ENCODE data around the gene YIPF1.
"Not testable (repeated sequence)": the region's sequence is repeated elsewhere in the genome, so short reads cannot be mapped to it uniquely, and the experiment has no call there.

Gene YIPF1

DNA sequence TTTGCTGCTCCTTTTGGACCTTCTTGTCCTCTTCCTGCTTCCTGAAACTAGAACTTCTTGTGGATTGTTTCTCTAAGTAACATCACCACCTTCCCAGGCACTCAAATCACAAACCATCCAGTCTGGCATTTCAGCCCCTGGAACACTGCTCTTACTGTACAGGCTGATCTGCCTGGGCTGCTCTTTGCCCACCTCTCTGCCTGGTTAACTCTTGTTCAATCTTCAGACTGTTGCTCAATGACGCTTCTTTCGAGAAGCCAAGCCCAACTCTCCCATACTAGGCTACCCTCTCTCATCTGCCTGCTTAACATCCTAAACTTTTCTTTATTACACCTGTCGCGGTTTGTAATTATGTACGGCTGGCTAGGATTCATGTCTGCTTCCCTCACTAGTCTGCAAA, 5.0 kb upstream of the YIPF1 start:
- Histone ChIP-seq H3K27ac (ENCODE audit: low read depth, low read length) (no peak overlapping the region), H3K79me2 (ENCODE audit: control insufficient read depth, insufficient read depth, low read length, unreplicated experiment) (no peaks in the 10 kb centered on the region), H3K27me3 (ENCODE audit: insufficient read depth, low read length) (no peaks in the 10 kb centered on the region), H3K4me1 (ENCODE audit: control insufficient read depth, insufficient read depth, low read length, unreplicated experiment) (peaks cover 25% of the 10 kb centered on the region), H3K4me3 (ENCODE audit: low read depth, low read length) (no peak overlapping the region), H3K36me3 (ENCODE audit: insufficient read depth, low read length) (no peaks in the 10 kb centered on the region), H2AFZ (ENCODE audit: low read length, unreplicated experiment) (no peak overlapping the region)

DNA sequence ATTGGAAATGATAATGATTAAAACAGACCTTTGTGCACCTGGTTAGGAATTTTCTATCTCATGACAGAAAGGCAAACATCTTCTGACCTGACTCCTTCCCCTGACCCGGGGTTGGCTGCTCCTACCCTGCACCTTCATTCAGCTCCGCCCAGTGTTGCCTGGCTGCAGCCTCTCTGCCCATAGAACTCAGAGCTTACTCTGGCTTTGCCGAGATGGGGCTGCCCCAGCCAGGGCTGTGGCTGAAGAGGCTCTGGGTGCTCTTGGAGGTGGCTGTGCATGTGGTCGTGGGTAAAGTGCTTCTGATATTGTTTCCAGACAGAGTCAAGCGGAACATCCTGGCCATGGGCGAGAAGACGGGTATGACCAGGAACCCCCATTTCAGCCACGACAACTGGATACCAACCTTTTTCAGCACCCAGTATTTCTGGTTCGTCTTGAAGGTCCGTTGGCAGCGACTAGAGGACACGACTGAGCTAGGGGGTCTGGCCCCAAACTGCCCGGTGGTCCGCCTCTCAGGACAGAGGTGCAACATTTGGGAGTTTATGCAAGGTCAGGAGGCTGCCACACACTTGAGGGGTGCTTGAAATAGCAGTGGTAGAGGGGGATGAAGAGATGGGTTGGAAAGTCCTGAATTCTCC, 4.5 kb upstream of the YIPF1 start, which contains the start of gene DIO1:
Gene DIO1 (plus strand): TSS at position 189 of the 638 bp plus-strand sequence. CDS start 24 bp downstream, at position 213.
- no peak within 1 kb of the TSS for H2AFZ ChIP-seq (ENCODE audit: low read length, unreplicated experiment)

DNA sequence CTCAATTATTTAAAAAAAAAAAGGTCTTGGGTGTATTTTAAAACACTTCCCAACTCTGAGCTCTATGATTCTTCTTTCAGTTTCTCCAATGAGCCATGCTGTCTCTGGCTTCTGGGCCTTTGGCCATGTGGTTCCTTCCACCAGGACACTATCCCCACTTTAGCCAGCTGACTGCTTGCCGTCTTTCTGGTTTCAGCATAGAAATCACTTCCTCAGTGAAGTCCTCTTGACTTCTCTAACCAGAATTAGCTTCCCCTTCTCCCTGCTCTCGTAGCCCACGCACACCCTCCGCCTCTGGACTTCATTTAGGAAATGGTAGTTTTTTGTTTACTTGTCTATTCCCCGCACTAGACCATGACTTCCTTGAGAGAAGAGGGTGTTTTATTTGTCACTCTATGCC, 3.3 kb upstream of the YIPF1 start:
- Histone ChIP-seq H2AFZ (ENCODE audit: low read length, unreplicated experiment) (no peak overlapping the region), H3K79me2 (ENCODE audit: control insufficient read depth, insufficient read depth, low read length, unreplicated experiment) (no peaks in the 10 kb centered on the region)

More for the DNA sequence above, 4.5 kb upstream of the YIPF1 start, which contains the start of gene DIO1:
- Histone ChIP-seq H3K36me3 (ENCODE audit: insufficient read depth, low read length) (no peaks in the 10 kb centered on the region), H3K27me3 (ENCODE audit: insufficient read depth, low read length) (no peaks in the 10 kb centered on the region), H3K27ac (ENCODE audit: low read depth, low read length) (no peak within 1 kb of the TSS), H3K4me1 (ENCODE audit: control insufficient read depth, insufficient read depth, low read length, unreplicated experiment) (peaks cover 21% of the 10 kb centered on the region), H3K4me3 (ENCODE audit: low read depth, low read length) (no peak within 1 kb of the TSS), H3K79me2 (ENCODE audit: control insufficient read depth, insufficient read depth, low read length, unreplicated experiment) (no peaks in the 10 kb centered on the region)

DNA sequence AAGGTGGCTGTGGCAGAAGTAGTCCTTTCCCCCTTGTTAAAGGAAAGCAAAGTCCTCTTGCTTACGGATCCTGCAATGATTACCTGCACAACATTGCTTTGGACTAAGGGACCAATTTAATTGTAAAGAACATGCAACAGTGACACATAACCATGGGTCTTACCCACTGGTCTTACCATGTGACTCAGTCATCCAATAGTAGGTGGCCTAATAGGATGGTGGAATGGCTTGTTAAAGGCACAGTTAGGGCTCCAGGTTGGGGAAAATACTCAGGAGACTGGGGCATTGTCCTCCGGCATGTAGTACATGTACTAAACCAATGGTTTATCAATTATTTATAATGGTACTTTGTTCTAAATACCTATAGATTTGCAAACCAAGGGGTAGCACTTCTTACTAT, 2.1 kb upstream of the YIPF1 start:
- Histone ChIP-seq H3K27ac (ENCODE audit: low read depth, low read length) (no peak overlapping the region), H2AFZ (ENCODE audit: low read length, unreplicated experiment) (no peak overlapping the region), H3K36me3 (ENCODE audit: insufficient read depth, low read length) (no peaks in the 10 kb centered on the region), H3K79me2 (ENCODE audit: control insufficient read depth, insufficient read depth, low read length, unreplicated experiment) (no peaks in the 10 kb centered on the region), H3K4me1 (ENCODE audit: control insufficient read depth, insufficient read depth, low read length, unreplicated experiment) (peaks cover 13% of the 10 kb centered on the region), H3K27me3 (ENCODE audit: insufficient read depth, low read length) (no peaks in the 10 kb centered on the region), H3K4me3 (ENCODE audit: low read depth, low read length) (no peak overlapping the region)

More for the DNA sequence above, 3.3 kb upstream of the YIPF1 start:
- H3K4me3 ChIP-seq (ENCODE audit: low read depth, low read length): no peak overlapping the region
- H3K36me3 ChIP-seq (ENCODE audit: insufficient read depth, low read length): no peaks in the 10 kb centered on the region
- no peaks in the 10 kb centered on the region for H3K27me3 ChIP-seq (ENCODE audit: insufficient read depth, low read length)
- peaks cover 17% of the 10 kb centered on the region for H3K4me1 ChIP-seq (ENCODE audit: control insufficient read depth, insufficient read depth, low read length, unreplicated experiment)
- H3K27ac ChIP-seq (ENCODE audit: low read depth, low read length): no peak overlapping the region

DNA sequence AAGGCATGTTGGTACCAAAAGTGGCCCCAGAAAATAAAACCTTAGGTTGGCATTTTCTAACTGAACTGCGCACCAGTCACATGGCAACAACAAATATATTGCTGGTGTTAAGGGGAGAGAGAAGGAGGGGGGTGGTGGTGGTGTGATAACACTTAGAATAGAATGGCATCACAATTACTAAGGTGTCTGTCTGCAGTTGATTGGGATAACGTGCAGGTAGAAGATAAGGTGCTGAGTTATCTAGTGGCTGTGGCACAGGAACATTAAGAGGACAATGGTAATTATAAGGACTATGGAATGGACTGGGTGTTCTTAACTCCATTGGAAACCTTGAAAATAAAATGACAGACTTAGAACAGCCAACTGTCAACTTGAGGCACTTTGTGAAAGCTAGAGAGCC, 1.4 kb upstream of the YIPF1 start:
- no peaks in the 10 kb centered on the region for H3K79me2 ChIP-seq (ENCODE audit: control insufficient read depth, insufficient read depth, low read length, unreplicated experiment)
- peaks cover 10% of the 10 kb centered on the region for H3K4me1 ChIP-seq (ENCODE audit: control insufficient read depth, insufficient read depth, low read length, unreplicated experiment)
- H3K36me3 ChIP-seq (ENCODE audit: insufficient read depth, low read length): no peaks in the 10 kb centered on the region
- H3K27ac ChIP-seq (ENCODE audit: low read depth, low read length): no peak overlapping the region
- H3K27me3 ChIP-seq (ENCODE audit: insufficient read depth, low read length): no peaks in the 10 kb centered on the region
- no peak overlapping the region for H2AFZ ChIP-seq (ENCODE audit: low read length, unreplicated experiment)
- no peak overlapping the region for H3K4me3 ChIP-seq (ENCODE audit: low read depth, low read length)

DNA sequence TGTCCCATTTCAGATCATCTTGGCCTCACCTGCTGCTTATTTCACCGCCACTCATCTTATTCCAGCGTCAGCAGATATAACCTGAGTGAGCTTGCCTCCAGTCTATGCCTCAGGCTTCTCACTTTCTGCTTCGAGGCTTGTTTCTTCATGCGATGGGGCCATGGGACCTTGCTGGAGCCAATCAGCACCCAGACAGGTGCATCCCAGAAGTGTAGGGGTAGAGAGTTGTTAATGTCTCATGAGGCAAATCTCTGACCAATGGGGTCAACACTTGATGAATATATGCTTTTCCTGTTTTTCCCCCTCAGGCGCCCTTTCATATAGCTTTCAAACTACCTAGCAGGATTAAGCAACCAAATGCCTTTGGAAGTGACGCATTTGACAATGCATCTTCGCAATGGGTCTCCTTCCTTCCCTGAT, 935 bp upstream of the YIPF1 start:
- peak overlapping the region; percentile 88 for H3K4me3 ChIP-seq (ENCODE audit: low read depth, low read length)
- peak overlapping the region; percentile 94 for H3K27ac ChIP-seq (ENCODE audit: low read depth, low read length)

DNA sequence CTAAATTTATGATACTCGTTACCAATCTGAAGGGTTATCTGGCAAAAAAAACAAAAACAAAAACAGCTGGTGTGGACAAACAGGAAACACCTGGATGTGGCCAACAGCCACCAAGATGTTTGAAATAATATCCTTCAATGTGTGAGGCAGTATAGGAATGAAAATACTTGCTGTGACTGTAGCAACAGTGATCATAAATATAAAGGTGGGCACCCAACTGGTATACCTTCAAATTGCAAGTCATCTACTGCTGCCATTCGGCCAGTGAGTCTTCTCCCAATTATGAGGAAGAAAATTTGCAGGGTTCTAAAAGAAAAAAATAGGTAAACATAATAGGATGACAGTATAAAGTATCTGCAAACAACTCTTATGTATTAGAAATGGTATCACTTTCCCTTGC, 916 bp downstream of the YIPF1 start:
- Histone ChIP-seq H3K4me1 (ENCODE audit: control insufficient read depth, insufficient read depth, low read length, unreplicated experiment) (peaks cover 10% of the 10 kb centered on the region), H3K36me3 (ENCODE audit: insufficient read depth, low read length) (no peaks in the 10 kb centered on the region), H3K79me2 (ENCODE audit: control insufficient read depth, insufficient read depth, low read length, unreplicated experiment) (no peaks in the 10 kb centered on the region), H2AFZ (ENCODE audit: low read length, unreplicated experiment) (no peak overlapping the region), H3K27ac (ENCODE audit: low read depth, low read length) (no peak overlapping the region), H3K4me3 (ENCODE audit: low read depth, low read length) (peak overlapping the region; percentile 88), H3K27me3 (ENCODE audit: insufficient read depth, low read length) (no peaks in the 10 kb centered on the region)

More for the DNA sequence above, 935 bp upstream of the YIPF1 start:
- Histone ChIP-seq H3K79me2 (ENCODE audit: control insufficient read depth, insufficient read depth, low read length, unreplicated experiment) (no peaks in the 10 kb centered on the region), H3K36me3 (ENCODE audit: insufficient read depth, low read length) (no peaks in the 10 kb centered on the region), H3K4me1 (ENCODE audit: control insufficient read depth, insufficient read depth, low read length, unreplicated experiment) (peaks cover 10% of the 10 kb centered on the region), H2AFZ (ENCODE audit: low read length, unreplicated experiment) (peak overlapping the region; percentile 94), H3K27me3 (ENCODE audit: insufficient read depth, low read length) (no peaks in the 10 kb centered on the region)

DNA sequence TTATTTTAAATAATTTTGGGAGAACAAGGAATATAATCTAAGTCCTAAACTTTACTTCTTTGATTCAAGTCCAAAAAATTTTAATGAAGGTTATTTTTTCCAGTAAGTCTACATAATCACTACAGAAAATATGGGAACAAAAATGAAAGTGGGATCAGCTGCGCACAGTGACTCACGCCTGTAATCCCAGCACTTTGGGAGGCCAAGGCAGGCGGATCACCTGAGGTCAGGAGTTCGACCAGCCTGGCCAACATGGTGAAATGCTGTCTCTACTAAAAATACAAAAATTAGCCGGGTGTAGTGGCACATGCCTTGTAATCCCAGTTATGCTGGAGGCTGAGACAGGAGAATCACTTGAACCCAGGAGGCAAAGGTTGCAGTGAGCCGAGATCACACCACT, 6.0 kb downstream of the YIPF1 start:
- not testable (repeated sequence) for H3K4me3 ChIP-seq (ENCODE audit: low read depth, low read length); H2AFZ ChIP-seq (ENCODE audit: low read length, unreplicated experiment); H3K79me2 ChIP-seq (ENCODE audit: control insufficient read depth, insufficient read depth, low read length, unreplicated experiment); H3K4me1 ChIP-seq (ENCODE audit: control insufficient read depth, insufficient read depth, low read length, unreplicated experiment); H3K27me3 ChIP-seq (ENCODE audit: insufficient read depth, low read length); H3K36me3 ChIP-seq (ENCODE audit: insufficient read depth, low read length); H3K27ac ChIP-seq (ENCODE audit: low read depth, low read length)

DNA sequence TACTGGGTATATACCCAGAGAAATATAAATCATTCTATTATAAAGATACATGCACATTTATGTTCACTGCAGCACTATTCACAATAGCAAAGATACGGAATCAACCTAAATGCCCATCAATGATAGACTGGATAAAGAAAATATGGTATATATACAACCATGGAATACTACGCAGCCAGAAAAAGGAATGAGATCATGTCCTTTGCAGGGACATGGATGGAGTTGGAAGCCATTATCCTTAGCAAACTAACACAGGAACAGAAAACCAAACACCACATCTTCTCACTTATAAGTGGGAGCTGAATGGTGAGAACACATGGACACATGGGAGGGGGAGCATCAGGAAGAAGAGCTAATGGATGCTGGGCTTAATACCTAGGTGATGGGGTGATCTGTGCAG, 7.7 kb downstream of the YIPF1 start:
- H3K79me2 ChIP-seq (ENCODE audit: control insufficient read depth, insufficient read depth, low read length, unreplicated experiment); H3K36me3 ChIP-seq (ENCODE audit: insufficient read depth, low read length); H3K27me3 ChIP-seq (ENCODE audit: insufficient read depth, low read length); H3K27ac ChIP-seq (ENCODE audit: low read depth, low read length); H3K4me1 ChIP-seq (ENCODE audit: control insufficient read depth, insufficient read depth, low read length, unreplicated experiment); H3K4me3 ChIP-seq (ENCODE audit: low read depth, low read length); H2AFZ ChIP-seq (ENCODE audit: low read length, unreplicated experiment): not testable (repeated sequence)

DNA sequence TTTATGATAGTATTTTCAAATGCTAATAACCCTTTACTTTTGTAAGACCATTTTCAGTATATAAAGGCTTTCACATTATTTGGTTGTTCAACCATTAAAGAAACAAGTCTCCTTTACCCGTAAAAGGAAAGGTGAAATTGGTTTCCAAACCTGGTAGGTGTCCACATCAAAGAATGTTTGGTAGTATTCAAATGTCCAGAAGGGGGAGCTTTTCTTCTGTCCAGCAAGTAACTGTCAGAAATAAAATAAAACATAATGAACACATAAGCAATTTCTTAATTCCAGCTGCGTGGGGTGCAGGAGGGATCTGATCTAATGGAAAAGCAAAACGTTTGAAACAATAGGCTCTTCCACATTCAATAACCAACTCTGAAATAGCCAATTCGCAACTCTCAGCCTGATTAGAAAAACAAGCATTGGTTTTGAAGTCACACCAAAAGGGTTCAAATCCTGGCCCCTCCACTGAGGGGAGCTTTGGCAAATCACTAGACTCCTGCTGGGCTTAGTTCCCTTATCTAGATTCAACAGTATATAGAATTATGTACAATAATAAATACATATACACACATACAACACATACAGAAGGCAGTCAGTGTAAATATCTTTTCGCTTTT, 11.0 kb downstream of the YIPF1 start:
- no peak overlapping the region for H3K27ac ChIP-seq (ENCODE audit: low read depth, low read length)
- H3K4me1 ChIP-seq (ENCODE audit: control insufficient read depth, insufficient read depth, low read length, unreplicated experiment): no peaks in the 10 kb centered on the region
- H3K27me3 ChIP-seq (ENCODE audit: insufficient read depth, low read length): no peaks in the 10 kb centered on the region
- peaks cover 3% of the 10 kb centered on the region for H3K36me3 ChIP-seq (ENCODE audit: insufficient read depth, low read length)
- no peak overlapping the region for H3K4me3 ChIP-seq (ENCODE audit: low read depth, low read length)
- no peaks in the 10 kb centered on the region for H3K79me2 ChIP-seq (ENCODE audit: control insufficient read depth, insufficient read depth, low read length, unreplicated experiment)
- H2AFZ ChIP-seq (ENCODE audit: low read length, unreplicated experiment): no peak overlapping the region

DNA sequence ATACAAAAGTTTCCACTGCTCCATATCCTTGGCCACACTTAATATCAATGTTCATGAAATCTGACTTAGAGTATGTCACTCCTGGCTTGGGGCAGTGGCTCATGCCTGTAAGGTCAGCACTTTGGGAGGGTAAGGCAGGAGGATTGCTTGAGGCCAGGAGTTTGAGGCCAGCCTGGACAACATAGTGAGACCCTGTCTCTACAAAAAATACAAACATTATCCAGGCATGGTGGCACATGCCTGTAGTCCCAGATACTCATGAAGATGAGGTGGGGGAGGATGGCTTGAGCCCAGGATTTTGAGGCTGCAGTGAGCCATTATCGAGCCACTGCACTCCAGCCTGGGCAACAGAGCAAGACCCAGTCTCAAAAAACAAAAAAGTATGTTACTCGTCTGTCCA, 14.4 kb downstream of the YIPF1 start:
- not testable (repeated sequence) for H3K27me3 ChIP-seq (ENCODE audit: insufficient read depth, low read length); H3K27ac ChIP-seq (ENCODE audit: low read depth, low read length); H3K4me1 ChIP-seq (ENCODE audit: control insufficient read depth, insufficient read depth, low read length, unreplicated experiment); H3K4me3 ChIP-seq (ENCODE audit: low read depth, low read length); H3K79me2 ChIP-seq (ENCODE audit: control insufficient read depth, insufficient read depth, low read length, unreplicated experiment); H2AFZ ChIP-seq (ENCODE audit: low read length, unreplicated experiment); H3K36me3 ChIP-seq (ENCODE audit: insufficient read depth, low read length)

Data from ACC112 (cell line).